BJ (cell line): Measurements from ENCODE around the gene INMT. TPM values are rescaled to one million over a fixed set of nuclear protein-coding genes. Genes with fewer than 3 reads are reported as not detected.

Source experiments
- CTCF ChIA-PET: fragments of 350-600 bp; formaldehyde crosslinking; extraction: SDS; loops from one replicate; lab custom pipeline; 2021; ENCODE audit warnings: antibody characterized with exemption, inconsistent platforms; lab: Yijun Ruan, JAX
- POLR2A ChIA-PET: fragments of 300-600 bp; sonication (Branson Sonifier 250); formaldehyde crosslinking; extraction: SDS; loops from one replicate; lab custom pipeline; 2021; ENCODE audit warnings: antibody characterized with exemption; lab: Charles Lee
- DNase-seq: peaks from one replicate; pipeline ENCODE4 v3.0.0-alpha.2; 2011; ENCODE audit warnings: low read depth
- H3K27me3 ChIP-seq: 2 replicates; pipeline ENCODE4 v1.6.0; 2011; ENCODE audit warnings: low read length; ENCODE audit not compliant: control insufficient read depth, insufficient read depth
- H3K36me3 ChIP-seq: 2 replicates; pipeline ENCODE4 v1.5.1; 2011; ENCODE audit warnings: low read length; ENCODE audit not compliant: control insufficient read depth, insufficient read depth
- H3K4me3 ChIP-seq: 2 replicates; pipeline ENCODE4 v1.5.1; 2011; ENCODE audit warnings: low read depth, mild to moderate bottlenecking, control low read depth, low read length
- polyA plus RNA-seq: library from polyadenylated mRNA; depleted of rRNA; stranded (reverse); fragments of >200 nt; gene quantifications from 2 replicates; pipeline ENCODE4 v1.2.3, GENCODE V29; 2011
- TF ChIP-seq, protein P1 (sequence below): IDR thresholded peaks from 2 replicates; pipeline ENCODE4 v1.5.1; 2011; ENCODE audit warnings: low read depth, mild to moderate bottlenecking, control low read depth, inconsistent platforms, low read length, moderate library complexity; ENCODE audit not compliant: insufficient read depth

The INMT gene
- polyA plus RNA-seq, 1 experiment = 1.3 TPM

DNA sequence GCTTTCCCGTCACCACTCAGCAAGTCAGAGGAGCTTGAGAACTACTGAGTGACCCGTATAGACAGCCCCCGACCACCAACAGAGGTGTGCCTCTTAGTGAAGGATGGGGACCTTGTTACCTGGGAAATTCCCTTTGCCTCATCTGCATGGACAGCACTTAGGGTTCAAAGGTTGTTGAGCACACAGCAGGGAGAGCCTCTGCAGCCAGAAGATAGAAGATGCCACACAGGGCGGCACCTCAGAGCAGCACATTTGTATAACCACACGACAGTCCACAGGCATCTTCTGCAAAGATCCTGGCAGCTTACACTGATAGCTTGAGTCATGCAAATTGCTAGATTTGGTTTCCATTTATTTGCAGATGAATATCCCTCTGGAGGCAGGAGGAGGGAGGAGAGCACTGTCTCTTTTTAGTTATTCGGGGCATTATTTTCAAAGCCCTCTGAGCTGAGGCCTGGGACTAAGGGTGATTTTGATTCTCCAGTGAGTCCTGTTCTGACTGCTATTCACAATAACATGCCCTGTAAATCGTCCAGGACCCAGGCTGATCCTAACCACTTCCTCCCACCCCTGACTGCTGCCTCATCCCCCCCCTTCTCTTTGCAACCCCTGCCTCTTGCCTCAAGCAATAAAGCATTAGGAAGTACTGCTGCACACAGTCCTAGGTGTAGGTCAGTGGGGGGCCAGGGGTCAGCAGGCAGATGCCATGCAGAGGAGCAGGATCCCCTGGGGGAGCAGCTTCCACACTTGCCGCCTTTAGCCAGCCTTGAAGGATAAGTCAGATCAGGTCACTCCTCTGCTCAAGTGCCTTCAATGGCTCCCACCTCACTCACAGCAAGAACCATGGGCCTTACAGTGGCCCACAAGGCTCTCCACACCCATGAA is 24.6 kb upstream of the INMT start:
- DNase-seq = no peak
- POLR2A ChIA-PET = no interaction called here
- CTCF ChIA-PET = interaction anchor here (0.6 to 7.4 kb wide), 3 partner anchors 13 to 394 kb away, joined by 3 to 47 read pairs (median 3); no protein-coding TSS in a partner anchor
- Histone ChIP-seq H3K4me3 (no peak overlapping the region), H3K36me3 (no peaks in the 10 kb centered on the region), H3K27me3 (peaks cover 29% of the 10 kb centered on the region)
- TF ChIP-seq, protein P1, sequence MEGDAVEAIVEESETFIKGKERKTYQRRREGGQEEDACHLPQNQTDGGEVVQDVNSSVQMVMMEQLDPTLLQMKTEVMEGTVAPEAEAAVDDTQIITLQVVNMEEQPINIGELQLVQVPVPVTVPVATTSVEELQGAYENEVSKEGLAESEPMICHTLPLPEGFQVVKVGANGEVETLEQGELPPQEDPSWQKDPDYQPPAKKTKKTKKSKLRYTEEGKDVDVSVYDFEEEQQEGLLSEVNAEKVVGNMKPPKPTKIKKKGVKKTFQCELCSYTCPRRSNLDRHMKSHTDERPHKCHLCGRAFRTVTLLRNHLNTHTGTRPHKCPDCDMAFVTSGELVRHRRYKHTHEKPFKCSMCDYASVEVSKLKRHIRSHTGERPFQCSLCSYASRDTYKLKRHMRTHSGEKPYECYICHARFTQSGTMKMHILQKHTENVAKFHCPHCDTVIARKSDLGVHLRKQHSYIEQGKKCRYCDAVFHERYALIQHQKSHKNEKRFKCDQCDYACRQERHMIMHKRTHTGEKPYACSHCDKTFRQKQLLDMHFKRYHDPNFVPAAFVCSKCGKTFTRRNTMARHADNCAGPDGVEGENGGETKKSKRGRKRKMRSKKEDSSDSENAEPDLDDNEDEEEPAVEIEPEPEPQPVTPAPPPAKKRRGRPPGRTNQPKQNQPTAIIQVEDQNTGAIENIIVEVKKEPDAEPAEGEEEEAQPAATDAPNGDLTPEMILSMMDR = no peak

DNA sequence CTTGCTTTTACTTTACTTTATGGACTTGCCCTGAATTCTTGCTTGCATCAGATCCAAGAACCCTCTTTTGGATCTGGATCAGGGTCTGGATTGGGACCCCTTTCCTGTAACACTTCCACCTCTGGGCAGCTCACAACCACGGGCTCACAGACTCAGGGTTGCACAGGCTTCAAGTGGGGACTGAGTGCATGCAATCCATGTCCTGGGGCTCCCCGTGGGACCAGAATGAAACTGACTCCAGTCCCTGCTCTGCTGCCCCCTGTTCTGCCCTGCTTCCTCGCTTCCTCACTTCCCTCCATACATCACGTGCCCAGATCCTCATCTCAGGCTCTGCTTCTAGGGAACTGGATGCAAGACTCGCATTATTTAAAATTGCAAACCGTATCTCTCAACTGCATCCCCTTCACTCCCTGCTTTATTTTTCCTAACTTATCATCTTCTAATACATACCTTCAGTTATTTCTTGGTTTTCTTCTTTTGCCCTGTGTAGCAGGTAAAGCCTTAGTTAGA is 23.3 kb upstream of the INMT start:
- CTCF ChIA-PET = interaction anchor here (0.5 to 7.4 kb wide), 2 partner anchors 12 to 84 kb away, joined by 3 to 47 read pairs; no protein-coding TSS in a partner anchor
- H3K4me3 ChIP-seq = no peak overlapping the region
- TF ChIP-seq, protein P1 = no peak
- H3K27me3 ChIP-seq = peaks cover 35% of the 10 kb centered on the region
- no peaks in the 10 kb centered on the region for H3K36me3 ChIP-seq
- POLR2A ChIA-PET = no interaction called here
- no peak for DNase-seq

DNA sequence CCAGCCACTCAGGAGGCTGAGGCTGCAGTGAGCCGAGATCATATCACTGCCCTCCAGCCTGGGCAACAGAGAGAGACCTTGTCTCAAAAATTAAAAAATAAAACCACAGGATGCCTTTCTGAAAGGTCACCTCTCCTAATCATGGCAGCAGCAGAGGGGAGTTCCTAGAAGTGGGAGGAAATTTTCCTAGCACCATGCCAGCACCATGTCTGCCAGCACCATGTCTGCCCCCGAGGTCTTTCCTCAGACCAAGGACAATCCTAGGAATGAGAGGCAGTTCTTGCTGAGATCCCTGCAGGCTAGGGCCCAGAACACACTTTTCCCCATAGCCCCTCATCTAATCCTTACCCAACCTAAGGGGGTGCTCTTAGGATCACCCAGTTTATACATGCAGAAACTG is 22.3 kb upstream of the INMT start:
- TF ChIP-seq, protein P1 = no peak
- Histone ChIP-seq H3K27me3 (peaks cover 33% of the 10 kb centered on the region), H3K36me3 (no peaks in the 10 kb centered on the region), H3K4me3 (no peak overlapping the region)
- ChIA-PET CTCF (interaction anchor here (7.4 kb wide), 1 partner anchor 11 kb away, joined by 47 read pairs; no protein-coding TSS in a partner anchor), POLR2A (no interaction called here)
- DNase-seq = no peak

DNA sequence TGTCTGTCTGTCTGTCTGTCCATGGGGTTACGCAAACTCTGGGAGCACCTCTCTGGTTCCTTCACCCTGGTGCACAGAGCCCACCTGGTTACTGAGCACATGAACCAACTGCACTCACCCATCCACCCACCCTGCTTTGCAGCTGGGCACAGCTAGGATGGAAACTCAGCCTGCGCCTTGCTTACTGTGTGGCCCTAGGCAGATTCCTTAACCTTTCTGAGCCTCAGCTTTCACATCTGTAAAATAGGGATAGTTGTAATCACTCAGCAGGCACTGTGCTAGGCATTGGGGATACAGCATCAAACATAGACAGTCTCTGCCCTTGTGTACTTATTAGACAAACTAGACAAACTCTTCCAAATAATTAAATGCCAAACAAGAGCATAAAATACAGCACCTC is 21.8 kb upstream of the INMT start:
- Histone ChIP-seq H3K27me3 (peaks cover 33% of the 10 kb centered on the region), H3K4me3 (no peak overlapping the region), H3K36me3 (no peaks in the 10 kb centered on the region)
- no peak for DNase-seq
- ChIA-PET CTCF (interaction anchor here (7.4 kb wide), 1 partner anchor 10 kb away, joined by 47 read pairs; no protein-coding TSS in a partner anchor), POLR2A (no interaction called here)
- TF ChIP-seq, protein P1 = no peak

DNA sequence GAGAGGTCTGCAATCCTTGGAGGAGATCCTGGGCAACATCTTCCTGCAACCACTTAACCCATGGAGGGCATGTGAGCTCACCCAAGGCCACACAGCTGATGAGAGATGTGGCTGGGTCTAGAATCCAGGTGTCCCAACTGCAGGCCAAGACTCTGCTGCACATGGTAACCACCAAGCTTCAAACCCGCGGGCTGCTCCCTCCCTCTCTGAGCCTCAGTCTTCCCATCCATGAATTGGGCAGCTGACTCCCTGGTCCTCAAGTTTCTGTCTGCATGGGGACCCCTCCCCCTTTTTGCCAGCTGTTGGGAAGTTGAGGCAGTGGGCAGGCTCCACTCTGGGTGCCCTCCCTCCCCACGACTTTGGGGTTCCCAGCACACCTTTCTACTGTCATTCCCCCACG is 20.9 kb upstream of the INMT start:
- ChIA-PET CTCF (interaction anchor here (7.4 kb wide), 1 partner anchor 10 kb away, joined by 47 read pairs; no protein-coding TSS in a partner anchor), POLR2A (no interaction called here)
- H3K36me3 ChIP-seq = no peaks in the 10 kb centered on the region
- H3K27me3 ChIP-seq = peaks cover 29% of the 10 kb centered on the region
- TF ChIP-seq, protein P1 = no peak
- no peak for DNase-seq
- H3K4me3 ChIP-seq = no peak overlapping the region
